Activated CD4-positive, alpha-beta T cell treated with anti-CD3 and anti-CD28 coated beads, Interleukin-2, amount 10 ng/mL, durations not matched to agents 24 days and 14 days (primary cell): ENCODE data around the gene RASGRP2. TPM values are rescaled to one million over a fixed set of nuclear protein-coding genes. Genes with fewer than 3 reads are reported as not detected.

ENCODE experiments used
- DNase-seq: peaks from one replicate; pipeline ENCODE4 v3.0.0; 2022
- H3K27ac Mint-ChIP-seq: one replicate; pipeline ENCODE4 v1.8.0; 2022; ENCODE audit warnings: mild to moderate bottlenecking, mixed read lengths
- H3K27me3 Mint-ChIP-seq: one replicate; pipeline ENCODE4 v1.8.0; 2022; ENCODE audit warnings: mixed read lengths
- H3K36me3 Mint-ChIP-seq: one replicate; pipeline ENCODE4 v1.8.0; 2022; ENCODE audit warnings: low read depth, mild to moderate bottlenecking, mixed read lengths
- H3K4me1 Mint-ChIP-seq: one replicate; pipeline ENCODE4 v1.8.0; 2021; ENCODE audit warnings: mixed read lengths
- H3K4me3 Mint-ChIP-seq: one replicate; pipeline ENCODE4 v1.8.0; 2022; ENCODE audit warnings: mild to moderate bottlenecking, moderate library complexity, mixed read lengths
- H3K9me3 Mint-ChIP-seq: one replicate; pipeline ENCODE4 v1.8.0; 2021; ENCODE audit warnings: mixed read lengths
- intact Hi-C: fragments of 100-400 bp; cut with micrococcal nuclease; formaldehyde crosslinking; loops from one replicate; pipeline ENCODE4 v1.15.1; 2023
- total RNA-seq: library from RNA; stranded (reverse); gene quantifications from 2 replicates; pipeline ENCODE4 v1.2.3, GENCODE V29; 2022

RASGRP2 gene
- total RNA-seq, 1 donor from 2014 or later: 13.4 TPM

- no peak overlapping the region for H3K27ac Mint-ChIP-seq
Observed at GRCh38 chr11:64755681-64756361, 11.9 kb upstream of the RASGRP2 start.

GRCh38 chr11:64754919-64755662 lies 11.1 kb upstream of the RASGRP2 start:
- Mint-ChIP-seq H3K36me3 (peaks cover 18% of the 10 kb centered on the region), H3K27ac (no peak overlapping the region), H3K4me3 (no peak overlapping the region), H3K4me1 (peaks cover 18% of the 10 kb centered on the region), H3K9me3 (no peaks in the 10 kb centered on the region), H3K27me3 (no peaks in the 10 kb centered on the region)
- intact Hi-C loops: no loop called here
- no peak for DNase-seq

More at GRCh38 chr11:64755681-64756361, 11.9 kb upstream of the RASGRP2 start:
- H3K36me3 Mint-ChIP-seq: peaks cover 14% of the 10 kb centered on the region
- H3K27me3 Mint-ChIP-seq: no peaks in the 10 kb centered on the region
- no peaks in the 10 kb centered on the region for H3K9me3 Mint-ChIP-seq
- intact Hi-C loops: no loop called here
- no peak overlapping the region for H3K4me3 Mint-ChIP-seq
- DNase-seq: no peak
- peaks cover 15% of the 10 kb centered on the region for H3K4me1 Mint-ChIP-seq

DNA sequence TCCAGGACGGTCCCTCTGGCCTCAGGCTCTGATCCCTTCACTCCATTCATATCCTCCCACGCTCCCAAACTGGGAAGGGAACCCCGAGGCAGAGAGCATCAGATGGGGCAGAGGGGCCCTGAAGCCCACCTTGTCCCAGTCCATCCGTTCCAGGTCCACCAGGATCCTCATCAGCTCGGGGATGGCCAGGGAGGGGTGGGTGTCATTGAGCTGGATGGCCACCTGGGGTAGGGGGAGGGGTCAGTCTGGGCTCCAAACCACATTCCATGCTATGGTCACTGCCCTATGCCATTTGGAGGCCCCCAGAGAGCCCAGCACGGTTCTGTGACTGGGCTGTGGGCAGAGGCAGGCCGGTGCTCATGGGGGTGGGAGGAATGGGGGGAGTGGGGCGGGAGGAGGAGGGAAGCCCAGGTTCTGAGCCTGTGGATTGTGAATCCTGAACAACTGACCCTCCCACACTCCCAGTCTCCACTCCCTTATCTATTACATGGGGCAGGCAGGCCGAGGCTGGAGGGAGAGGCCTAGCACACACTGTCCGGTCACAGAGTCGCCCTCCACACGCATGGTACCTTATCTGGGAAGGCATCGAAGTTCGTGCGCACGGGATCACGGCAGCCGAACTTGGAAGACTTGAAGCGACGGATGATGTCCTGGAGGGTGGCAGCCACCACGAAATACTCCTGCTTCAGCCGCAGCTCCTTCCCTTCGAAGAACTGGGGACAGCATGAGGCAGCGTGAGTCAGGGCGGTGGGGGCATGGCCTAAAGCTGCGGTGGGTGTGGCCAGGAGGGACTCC lies 10.4 kb upstream of the RASGRP2 start:
- Mint-ChIP-seq H3K4me1 (peaks cover 14% of the 10 kb centered on the region), H3K9me3 (no peaks in the 10 kb centered on the region), H3K27me3 (no peaks in the 10 kb centered on the region), H3K36me3 (peaks cover 18% of the 10 kb centered on the region), H3K4me3 (no peak overlapping the region), H3K27ac (no peak overlapping the region)
- DNase-seq: no peak
- intact Hi-C loops: no loop called here

DNA sequence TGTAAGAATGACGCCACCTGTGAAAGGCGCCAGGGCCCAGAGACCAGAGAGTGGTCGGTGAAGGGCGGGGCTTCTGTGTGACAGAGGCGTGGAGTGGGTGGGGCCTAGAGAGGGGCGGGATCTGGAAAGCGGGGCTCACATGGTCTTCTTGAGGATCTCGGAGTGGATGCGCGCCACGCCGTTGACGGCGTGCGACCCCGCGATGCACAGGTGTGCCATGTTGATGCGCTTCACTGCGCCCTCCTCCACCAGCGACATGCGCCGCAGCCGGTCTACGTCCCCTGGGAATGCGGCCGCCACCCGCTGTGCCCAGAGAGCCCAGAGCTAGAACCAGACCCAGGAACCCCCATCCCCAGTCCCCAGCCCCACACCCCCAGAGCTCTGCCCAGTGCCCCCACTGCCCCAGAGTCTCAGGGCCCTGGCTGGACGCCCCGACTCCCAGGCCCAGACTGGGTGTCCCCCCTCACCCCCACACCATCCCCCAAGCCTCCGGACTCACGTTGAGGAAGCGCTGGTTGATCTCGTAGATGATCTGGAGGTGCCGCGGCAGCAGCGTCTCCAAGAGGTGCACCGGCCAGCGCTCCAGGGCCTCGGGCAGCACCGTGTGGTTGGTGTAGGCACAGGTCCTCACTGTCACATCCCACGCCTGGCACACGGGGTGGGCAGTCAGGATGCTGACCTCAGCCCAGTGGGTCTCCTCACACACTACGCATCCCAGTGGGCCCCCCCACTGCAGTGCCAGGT lies 9.6 kb upstream of the RASGRP2 start:
- peaks cover 14% of the 10 kb centered on the region for H3K4me1 Mint-ChIP-seq
- no peak overlapping the region for H3K27ac Mint-ChIP-seq
- no peak overlapping the region for H3K4me3 Mint-ChIP-seq
- no peak for DNase-seq
- intact Hi-C loops: no loop called here
- no peaks in the 10 kb centered on the region for H3K9me3 Mint-ChIP-seq
- no peaks in the 10 kb centered on the region for H3K27me3 Mint-ChIP-seq
- H3K36me3 Mint-ChIP-seq: peaks cover 19% of the 10 kb centered on the region

- no peak overlapping the region for H3K4me3 Mint-ChIP-seq
- H3K9me3 Mint-ChIP-seq: no peaks in the 10 kb centered on the region
- intact Hi-C loops: no loop called here
- H3K4me1 Mint-ChIP-seq: peaks cover 16% of the 10 kb centered on the region
- H3K27ac Mint-ChIP-seq: no peak overlapping the region
- H3K36me3 Mint-ChIP-seq: peaks cover 19% of the 10 kb centered on the region
- no peaks in the 10 kb centered on the region for H3K27me3 Mint-ChIP-seq
- DNase-seq: no peak
Observed at GRCh38 chr11:64753019-64753379, 9.1 kb upstream of the RASGRP2 start.

DNA sequence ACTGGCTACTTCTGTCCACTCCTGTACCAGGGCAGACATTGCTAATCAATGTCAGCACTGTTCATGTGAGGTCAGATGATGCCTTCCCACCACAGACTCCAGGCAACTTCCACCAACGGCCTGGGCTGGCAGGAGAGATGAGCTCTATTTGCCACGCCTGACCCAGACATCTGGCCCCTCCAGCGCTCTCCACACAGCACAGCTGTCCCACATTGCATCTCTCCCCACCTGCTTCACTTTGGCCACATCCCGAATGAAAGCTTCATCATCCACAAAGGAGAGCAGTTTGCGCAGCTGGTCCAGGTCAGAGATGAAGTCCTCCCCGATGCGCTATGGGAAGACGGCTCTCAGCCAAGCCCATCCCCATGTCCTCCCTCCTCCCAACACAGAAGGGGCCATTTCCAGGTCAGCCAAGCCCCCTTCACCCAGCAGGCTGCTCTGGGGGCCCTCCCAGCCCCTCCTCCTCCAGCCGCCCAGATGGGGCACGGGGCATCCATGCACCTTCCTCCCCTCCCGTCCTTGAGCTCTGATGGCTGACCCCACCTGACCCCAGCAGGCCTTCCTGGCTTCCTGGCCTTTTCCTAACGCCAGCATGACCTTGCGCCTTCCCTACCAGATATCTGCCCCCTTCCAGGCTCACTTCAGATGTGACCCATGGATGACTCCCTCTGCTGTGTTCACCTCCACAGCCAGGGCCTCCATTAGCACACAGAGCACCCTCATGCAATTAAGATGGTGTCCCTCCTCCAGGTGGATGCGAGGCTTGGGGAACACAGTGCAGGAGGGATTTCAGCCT lies 8.4 kb upstream of the RASGRP2 start:
- Mint-ChIP-seq H3K27ac (no peak overlapping the region), H3K36me3 (peaks cover 18% of the 10 kb centered on the region), H3K4me1 (peaks cover 13% of the 10 kb centered on the region), H3K27me3 (no peaks in the 10 kb centered on the region), H3K9me3 (no peaks in the 10 kb centered on the region), H3K4me3 (no peak overlapping the region)
- intact Hi-C loops: no loop called here
- no peak for DNase-seq

DNA sequence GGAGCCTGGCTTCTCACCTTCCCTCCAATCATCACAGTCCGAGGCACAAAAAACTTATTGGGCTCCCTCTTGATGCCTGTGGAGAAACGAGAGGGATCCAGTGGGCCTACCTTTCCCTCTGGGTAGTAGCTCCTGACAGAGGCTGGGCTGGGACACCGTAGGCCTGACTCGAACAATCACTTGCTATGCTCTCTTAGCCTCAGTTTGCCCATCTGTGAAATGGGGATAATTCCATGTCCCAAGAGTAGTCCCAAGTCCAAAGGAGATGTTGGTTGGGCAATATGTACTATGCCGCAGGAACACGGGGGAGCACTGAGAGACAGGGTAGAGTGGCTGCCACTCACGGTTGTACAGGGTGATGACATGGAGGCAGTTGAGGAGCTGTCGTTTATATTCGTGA lies 7.6 kb upstream of the RASGRP2 start:
- H3K4me1 Mint-ChIP-seq: peaks cover 12% of the 10 kb centered on the region
- no peak overlapping the region for H3K27ac Mint-ChIP-seq
- H3K27me3 Mint-ChIP-seq: no peaks in the 10 kb centered on the region
- intact Hi-C loops: no loop called here
- no peak overlapping the region for H3K4me3 Mint-ChIP-seq
- peaks cover 17% of the 10 kb centered on the region for H3K36me3 Mint-ChIP-seq
- DNase-seq: no peak
- no peaks in the 10 kb centered on the region for H3K9me3 Mint-ChIP-seq

GRCh38 chr11:64751136-64751535 lies 7.2 kb upstream of the RASGRP2 start:
- intact Hi-C loops: no loop called here
- H3K27me3 Mint-ChIP-seq: no peaks in the 10 kb centered on the region
- DNase-seq: no peak
- H3K4me1 Mint-ChIP-seq: peaks cover 16% of the 10 kb centered on the region
- no peaks in the 10 kb centered on the region for H3K9me3 Mint-ChIP-seq
- no peak overlapping the region for H3K4me3 Mint-ChIP-seq
- H3K36me3 Mint-ChIP-seq: peaks cover 17% of the 10 kb centered on the region
- H3K27ac Mint-ChIP-seq: no peak overlapping the region

DNA sequence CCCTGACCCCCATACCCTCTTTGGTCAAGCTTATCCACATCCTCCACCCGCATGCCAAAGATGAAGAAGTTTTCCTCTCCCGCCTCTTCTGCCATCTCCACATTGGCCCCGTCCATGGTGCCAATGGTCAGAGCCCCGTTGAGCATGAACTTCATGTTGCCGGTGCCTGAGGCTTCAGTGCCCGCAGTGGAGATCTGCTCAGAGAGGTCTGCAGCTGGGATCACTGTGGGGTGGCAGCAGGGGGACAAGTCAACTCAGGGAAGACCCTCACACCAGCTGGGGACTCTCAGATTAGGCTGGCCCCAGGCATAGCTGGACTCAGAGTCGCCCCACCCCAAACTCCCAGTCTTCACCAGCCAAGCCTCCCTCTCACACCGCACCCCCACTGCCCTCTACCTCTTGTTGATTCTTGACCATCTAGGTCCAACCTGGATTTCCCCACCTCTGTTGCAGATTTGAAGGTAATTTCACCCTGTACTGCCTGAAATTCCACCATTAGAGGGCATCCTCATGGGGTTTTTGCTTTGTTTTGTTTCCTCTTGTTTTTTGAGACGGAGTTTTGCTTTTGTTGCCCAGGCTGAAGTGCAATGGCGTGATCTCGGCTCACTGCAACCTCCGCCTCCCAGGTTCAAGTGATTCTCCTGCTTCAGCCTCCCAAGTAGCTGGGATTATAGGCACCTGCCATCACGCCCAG lies 6.6 kb upstream of the RASGRP2 start:
- no peak overlapping the region for H3K4me3 Mint-ChIP-seq
- intact Hi-C loops: no loop called here
- peaks cover 18% of the 10 kb centered on the region for H3K4me1 Mint-ChIP-seq
- no peaks in the 10 kb centered on the region for H3K27me3 Mint-ChIP-seq
- H3K9me3 Mint-ChIP-seq: no peaks in the 10 kb centered on the region
- H3K27ac Mint-ChIP-seq: no peak overlapping the region
- H3K36me3 Mint-ChIP-seq: peaks cover 17% of the 10 kb centered on the region
- DNase-seq: peak; percentile 62

GRCh38 chr11:64747961-64748665 lies 4.2 kb upstream of the RASGRP2 start:
- Mint-ChIP-seq H3K4me3 (no peak overlapping the region), H3K4me1 (peaks cover 31% of the 10 kb centered on the region), H3K9me3 (no peaks in the 10 kb centered on the region), H3K27ac (peak overlapping the region; percentile 18), H3K27me3 (no peaks in the 10 kb centered on the region), H3K36me3 (peaks cover 17% of the 10 kb centered on the region)
- intact Hi-C loops: no loop called here
- peak; percentile 60 for DNase-seq

GRCh38 chr11:64746486-64746885 lies 2.5 kb upstream of the RASGRP2 start:
- no peak overlapping the region for H3K27ac Mint-ChIP-seq
- intact Hi-C loops: no loop called here
- H3K4me1 Mint-ChIP-seq: peaks cover 34% of the 10 kb centered on the region
- H3K4me3 Mint-ChIP-seq: peak overlapping the region; percentile 34
- peak; percentile 68 for DNase-seq
- no peaks in the 10 kb centered on the region for H3K9me3 Mint-ChIP-seq
- H3K36me3 Mint-ChIP-seq: peaks cover 9% of the 10 kb centered on the region
- H3K27me3 Mint-ChIP-seq: no peaks in the 10 kb centered on the region
